Measurements from ENCODE around the gene CDK19.
"Not testable (repeated sequence)": the region's sequence is repeated elsewhere in the genome, so short reads cannot be mapped to it uniquely, and the experiment has no call there.

CDK19 gene

DNA sequence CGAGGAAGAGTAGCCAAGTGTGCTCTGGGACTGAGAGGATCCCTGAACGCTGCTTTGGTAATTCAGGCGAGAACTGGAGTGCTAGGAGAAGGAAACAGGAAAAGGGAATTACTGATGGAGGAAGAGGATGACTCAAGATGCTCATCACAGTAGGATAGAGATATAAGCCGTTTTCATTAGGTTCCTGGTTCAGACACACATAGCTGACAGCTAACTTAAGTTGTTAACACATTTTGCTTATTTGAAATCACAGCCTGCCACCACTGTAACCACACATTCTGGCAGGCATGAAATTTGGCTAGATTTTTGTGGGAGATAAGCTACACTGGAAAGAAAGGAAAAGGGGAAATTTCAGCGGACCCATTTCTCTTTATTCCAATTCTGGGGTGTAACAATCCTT, 200.7 kb downstream of the CDK19 start:
- TF ChIP-seq POLR2A (IDR thresholded peaks at IDR 0.05; ENCODE audit: low read length) (no peak), GATA1 (IDR thresholded peaks at IDR 0.05; ENCODE audit: low read depth, low read length) (no peak)
- DNase-seq = no peak

DNA sequence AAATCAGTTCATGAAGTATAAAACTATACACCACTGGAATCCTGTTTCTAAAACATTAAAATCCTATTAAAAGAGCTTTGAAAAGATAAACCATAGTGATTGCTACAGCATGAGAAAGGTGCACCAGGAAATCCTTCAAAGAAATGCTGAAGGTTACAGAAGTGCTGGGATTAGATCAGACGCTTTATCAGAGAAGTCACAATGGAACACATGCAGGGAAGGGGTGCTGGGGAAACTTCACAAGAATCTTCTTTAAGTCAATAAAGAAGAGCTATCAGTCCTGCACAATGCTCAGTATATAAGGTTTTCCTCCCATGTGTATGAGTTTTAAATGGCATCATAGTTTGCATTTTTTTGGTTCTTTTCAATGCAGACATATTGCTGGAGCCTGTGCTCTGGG, 201.2 kb downstream of the CDK19 start:
- TF ChIP-seq GATA1 (IDR thresholded peaks at IDR 0.05; ENCODE audit: low read depth, low read length) = no peak
- no peak for TF ChIP-seq POLR2A (IDR thresholded peaks at IDR 0.05; ENCODE audit: low read length)
- no peak for DNase-seq

DNA sequence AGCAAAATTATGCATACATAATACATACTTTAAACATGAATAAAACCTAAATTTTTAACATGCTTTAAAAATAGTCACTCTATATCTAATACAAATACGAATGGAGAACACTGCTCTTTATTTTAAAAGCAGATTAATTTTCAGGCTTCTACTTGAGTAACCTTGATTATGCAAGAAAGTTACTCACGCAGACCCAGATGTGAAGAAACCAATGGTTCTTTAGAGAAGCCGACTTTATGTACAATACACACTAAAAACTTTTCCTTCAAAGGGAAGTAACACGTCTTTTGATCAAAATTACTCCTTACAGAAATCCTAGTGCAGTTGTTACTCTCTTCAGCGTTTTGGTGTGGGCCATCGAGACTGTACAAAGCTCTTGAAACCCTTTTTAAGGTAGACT, 201.9 kb downstream of the CDK19 start:
- TF ChIP-seq GATA1 (IDR thresholded peaks at IDR 0.05; ENCODE audit: low read depth, low read length) = no peak
- TF ChIP-seq POLR2A (IDR thresholded peaks at IDR 0.05; ENCODE audit: low read length) = no peak
- no peak for DNase-seq

DNA sequence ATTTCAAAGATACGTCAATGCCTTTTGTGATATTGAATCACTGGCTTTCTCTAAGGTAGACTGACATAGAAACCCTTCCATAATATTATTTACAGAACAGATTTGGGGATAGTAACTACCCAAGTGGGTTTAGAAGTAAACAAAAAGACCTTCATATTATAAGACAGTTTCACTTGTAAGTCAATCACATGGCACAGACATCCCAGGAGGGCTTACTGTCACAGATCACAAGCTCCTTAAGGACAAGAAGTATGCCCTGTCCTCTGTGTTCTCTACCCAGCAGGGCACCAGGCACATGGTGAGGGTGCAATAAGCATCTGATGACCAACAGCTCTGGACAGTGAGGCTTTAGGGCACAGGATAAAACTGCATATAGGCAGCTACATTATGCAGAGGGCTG, 203.0 kb downstream of the CDK19 start:
- no peak for DNase-seq
- TF ChIP-seq POLR2A (IDR thresholded peaks at IDR 0.05; ENCODE audit: low read length) (no peak), GATA1 (IDR thresholded peaks at IDR 0.05; ENCODE audit: low read depth, low read length) (no peak)

DNA sequence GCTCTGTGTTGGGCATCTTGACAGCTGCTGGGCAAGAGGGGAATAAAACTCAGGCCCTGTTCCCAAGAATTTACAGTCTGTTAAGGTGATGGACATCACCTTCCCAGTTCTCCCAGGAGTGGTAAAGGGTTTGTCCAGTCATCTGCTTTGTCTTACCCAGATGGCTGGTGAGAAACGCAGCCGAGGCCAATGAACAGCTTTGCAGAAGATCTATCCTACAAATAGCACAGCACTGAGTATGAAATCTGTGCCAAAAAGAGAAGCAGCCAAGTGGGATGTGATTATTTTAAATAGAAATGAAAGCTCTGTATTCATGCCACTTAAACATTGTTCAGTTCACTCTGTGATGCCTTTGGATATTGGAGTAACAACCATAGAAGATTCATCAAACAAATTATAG, 206.2 kb downstream of the CDK19 start:
- DNase-seq = no peak
- TF ChIP-seq GATA1 (IDR thresholded peaks at IDR 0.05; ENCODE audit: low read depth, low read length) = no peak
- TF ChIP-seq POLR2A (IDR thresholded peaks at IDR 0.05; ENCODE audit: low read length) = no peak

DNA sequence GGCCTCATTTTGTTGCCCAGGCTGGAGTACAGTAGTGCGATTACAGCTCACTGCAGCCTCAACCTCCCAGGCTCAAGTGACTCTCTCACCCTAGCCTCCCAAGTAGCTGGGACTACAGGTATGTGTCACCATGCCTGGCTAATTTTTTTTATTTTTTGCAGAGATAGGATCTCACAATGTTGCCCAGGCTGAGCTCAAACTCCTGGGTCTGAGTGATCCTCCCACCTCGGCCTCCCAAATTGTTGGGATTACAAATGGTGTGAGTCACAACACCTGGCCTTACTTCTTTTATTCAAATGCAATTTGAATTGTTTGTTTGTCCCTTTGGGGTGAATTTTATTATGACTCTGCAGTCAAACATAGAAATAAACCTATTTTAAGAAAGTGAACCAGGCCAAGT, 207.1 kb downstream of the CDK19 start:
- TF ChIP-seq POLR2A (IDR thresholded peaks at IDR 0.05; ENCODE audit: low read length) (no peak), GATA1 (IDR thresholded peaks at IDR 0.05; ENCODE audit: low read depth, low read length) (no peak)
- DNase-seq = no peak

DNA sequence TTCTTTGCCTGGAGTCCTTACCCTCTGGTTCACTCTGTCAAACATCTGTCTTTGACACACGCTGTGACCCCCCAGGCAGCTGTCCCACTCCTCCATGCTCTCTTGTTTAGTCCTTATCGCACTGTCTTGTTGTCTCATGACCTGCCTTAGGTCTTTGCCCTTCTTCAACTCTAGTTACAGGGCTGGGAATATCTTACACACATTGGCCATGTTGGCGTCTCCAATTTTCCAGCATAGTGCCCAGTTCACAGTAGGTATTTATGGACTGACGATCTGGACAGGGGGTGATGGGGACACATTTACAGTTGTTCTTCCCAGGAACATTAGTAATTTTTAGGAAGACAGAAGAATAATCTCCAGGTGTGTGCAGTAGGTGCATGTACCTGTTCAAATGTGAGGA, 209.1 kb downstream of the CDK19 start:
- no peak for TF ChIP-seq POLR2A (IDR thresholded peaks at IDR 0.05; ENCODE audit: low read length)
- TF ChIP-seq GATA1 (IDR thresholded peaks at IDR 0.05; ENCODE audit: low read depth, low read length) = no peak

DNA sequence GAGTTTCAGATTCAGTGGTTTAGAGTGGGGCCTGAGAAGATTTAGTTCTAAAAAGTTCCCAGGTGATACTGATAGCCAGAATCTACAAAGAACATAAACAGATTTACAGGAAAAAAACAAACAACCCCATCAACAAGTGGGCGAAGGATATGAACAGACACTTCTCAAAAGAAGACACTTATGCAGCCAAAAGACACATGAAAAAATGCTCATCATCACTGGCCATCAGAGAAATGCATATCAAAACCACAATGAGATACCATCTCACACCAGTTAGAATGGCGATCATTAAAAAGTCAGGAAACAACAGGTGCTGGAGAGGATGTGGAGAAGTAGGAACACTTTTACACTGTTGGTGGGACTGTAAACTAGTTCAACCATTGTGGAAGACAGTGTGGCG, 214.6 kb downstream of the CDK19 start:
- DNase-seq = not testable (repeated sequence)

More for the DNA sequence above, 209.1 kb downstream of the CDK19 start:
- no peak for DNase-seq

DNA sequence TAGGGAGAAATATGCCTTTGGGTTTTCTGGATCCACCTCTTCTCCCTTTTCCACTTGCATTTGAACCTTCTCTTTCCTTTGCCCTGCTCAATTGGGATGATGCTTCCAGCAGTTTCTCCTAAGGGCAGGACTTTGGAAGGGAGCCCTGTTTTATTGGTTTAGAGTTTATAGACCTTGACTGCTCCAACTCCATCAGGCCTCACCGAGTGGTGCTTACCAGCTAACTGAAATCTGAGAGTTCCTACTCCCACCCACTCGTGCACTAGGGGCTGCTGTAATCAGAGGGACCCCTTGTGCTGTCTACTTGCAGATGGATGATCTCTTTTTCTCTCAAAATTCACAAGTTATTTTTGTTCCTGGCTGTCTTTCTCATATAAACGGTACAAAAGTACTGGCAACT, 217.5 kb downstream of the CDK19 start:
- TF ChIP-seq POLR2A (IDR thresholded peaks at IDR 0.05; ENCODE audit: low read length) (no peak), GATA1 (IDR thresholded peaks at IDR 0.05; ENCODE audit: low read depth, low read length) (no peak)
- no peak for DNase-seq

DNA sequence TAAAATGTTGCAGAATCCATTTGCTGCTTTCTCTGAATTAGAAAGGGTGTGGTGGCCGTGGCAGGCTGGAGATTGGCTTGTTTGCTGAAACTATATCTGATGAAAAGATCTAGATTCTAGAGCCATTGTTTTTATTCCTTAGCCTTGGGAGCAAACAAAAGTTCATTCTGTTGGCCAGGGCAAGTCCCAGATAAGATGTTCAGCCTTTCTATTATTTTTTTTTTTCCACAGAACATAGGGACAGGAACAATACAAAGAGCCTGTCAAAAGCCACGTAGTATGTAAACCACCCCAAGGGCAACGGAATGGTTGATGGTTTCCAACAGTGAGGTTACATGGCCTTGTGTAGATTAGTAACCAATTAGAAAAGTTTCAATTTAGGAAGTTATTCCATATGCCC, 218.9 kb downstream of the CDK19 start:
- no peak for DNase-seq
- no peak for TF ChIP-seq POLR2A (IDR thresholded peaks at IDR 0.05; ENCODE audit: low read length)
- TF ChIP-seq GATA1 (IDR thresholded peaks at IDR 0.05; ENCODE audit: low read depth, low read length) = no peak

DNA sequence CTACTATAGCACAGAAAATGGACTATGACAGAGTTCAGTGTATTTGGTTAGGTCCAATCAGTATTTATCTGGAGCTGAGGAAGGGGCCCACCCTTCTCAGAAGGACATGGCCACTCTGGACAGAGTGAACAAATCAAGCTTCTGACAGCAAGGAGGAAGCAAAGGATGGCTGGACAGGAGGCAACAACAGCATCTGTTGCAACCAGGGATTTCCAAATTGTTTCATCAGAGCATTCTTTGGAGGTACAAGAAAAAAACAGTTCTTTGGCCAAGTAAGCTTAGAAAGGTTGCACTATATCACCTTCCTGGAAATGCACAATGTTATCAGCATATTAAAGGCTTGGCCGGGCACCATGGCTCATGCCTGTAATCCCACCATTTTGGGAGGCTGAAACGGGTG, 220.2 kb downstream of the CDK19 start:
- TF ChIP-seq POLR2A (IDR thresholded peaks at IDR 0.05; ENCODE audit: low read length) = no peak
- no peak for TF ChIP-seq GATA1 (IDR thresholded peaks at IDR 0.05; ENCODE audit: low read depth, low read length)
- DNase-seq = no peak

DNA sequence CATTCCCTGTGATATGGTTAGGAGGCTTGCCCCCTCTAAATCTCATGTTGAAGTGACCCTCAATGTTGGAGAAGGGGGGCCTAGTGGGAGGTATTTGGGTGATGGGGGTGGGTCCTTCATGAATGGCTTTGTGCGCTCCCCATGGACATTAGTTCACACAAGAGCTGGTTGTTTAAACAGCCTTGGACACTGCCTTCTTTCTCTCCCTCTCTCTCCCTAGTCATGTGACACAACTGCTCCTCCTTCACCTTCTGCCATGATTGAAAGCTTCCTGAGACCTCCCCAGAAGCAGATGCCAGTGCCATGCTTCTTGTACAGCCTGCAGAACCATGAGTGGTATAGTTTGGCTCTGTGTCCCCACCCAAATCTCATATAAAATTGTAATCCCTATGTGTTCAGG, 221.6 kb downstream of the CDK19 start:
- no peak for DNase-seq
- TF ChIP-seq GATA1 (IDR thresholded peaks at IDR 0.05; ENCODE audit: low read depth, low read length) = no peak
- TF ChIP-seq POLR2A (IDR thresholded peaks at IDR 0.05; ENCODE audit: low read length) = no peak

DNA sequence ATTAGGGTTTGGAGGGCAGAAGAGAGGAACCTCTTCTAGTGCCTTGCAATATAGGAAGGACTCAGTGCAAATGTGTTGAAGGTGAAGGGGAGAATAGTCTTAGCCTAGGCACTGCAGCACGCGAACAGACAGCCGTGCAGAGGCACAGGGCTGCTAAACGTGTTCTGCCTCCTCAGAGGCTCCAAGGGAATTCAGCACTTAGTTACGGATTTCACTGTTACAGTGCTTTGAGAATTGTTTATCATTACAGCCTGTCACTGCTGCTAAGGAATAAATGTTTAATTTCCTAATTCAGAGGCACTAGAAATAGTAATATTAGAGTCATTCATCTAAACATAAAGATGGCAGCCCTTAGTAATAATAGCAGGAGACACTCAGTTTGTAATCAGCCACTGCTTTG, 222.5 kb downstream of the CDK19 start:
- DNase-seq = no peak
- TF ChIP-seq GATA1 (IDR thresholded peaks at IDR 0.05; ENCODE audit: low read depth, low read length) = no peak

DNA sequence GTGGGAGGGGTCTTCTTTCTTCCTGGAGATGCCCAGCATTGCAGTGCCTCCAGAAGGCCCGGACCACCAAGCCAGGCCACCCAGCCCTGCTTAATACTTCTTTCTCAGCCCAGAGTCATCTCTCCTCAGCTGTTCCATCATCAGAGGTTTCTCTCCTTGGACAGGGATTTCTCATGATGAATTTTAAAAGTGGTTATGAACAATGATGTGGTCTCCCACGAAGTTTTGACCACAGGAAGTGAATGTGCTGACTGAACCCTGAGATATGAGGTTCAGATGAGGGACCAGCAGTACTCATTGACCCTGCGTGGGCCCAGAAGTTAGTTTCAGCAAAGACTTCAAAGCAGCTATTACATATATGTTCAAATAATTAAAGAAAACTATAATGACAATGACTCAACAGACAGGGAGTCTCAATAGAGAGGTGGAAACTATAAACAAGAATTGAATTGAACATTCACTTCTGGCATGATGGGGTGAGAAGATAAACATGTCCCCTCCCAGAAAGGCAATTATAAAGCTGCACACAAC, 224.4 kb downstream of the CDK19 start:
- no peak for DNase-seq
- TF ChIP-seq GATA1 (IDR thresholded peaks at IDR 0.05; ENCODE audit: low read depth, low read length) = no peak
- TF ChIP-seq POLR2A (IDR thresholded peaks at IDR 0.05; ENCODE audit: low read length) = no peak

DNA sequence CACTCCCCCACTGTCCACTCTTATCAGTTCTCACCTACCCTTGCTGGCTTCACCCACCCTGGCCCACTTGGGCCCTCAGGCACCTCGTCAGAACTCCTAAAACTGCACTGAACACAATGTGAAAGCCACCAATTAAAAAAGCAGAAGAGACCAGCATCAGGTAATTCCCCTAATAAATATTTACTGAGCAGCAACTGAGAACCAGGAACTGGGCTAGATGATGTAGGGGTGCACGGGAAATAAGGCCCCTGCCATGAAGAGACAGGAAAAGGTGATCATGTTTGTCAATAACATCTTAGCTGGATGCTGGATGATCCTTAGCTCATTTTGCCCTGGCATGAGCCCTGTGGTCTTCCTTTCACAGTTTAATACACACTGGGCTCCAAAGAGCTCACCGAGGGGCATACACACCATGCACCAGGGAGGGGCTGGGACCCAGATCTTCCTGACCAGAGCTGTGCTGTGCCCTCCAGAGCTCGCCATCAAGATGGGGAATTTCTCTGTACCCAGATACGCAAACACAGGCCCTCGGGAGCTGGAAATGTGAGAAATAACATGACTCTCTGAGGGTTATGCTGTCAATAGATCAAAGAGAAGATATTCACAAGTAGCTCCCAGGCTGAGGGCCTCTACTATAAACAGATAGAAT, 225.3 kb downstream of the CDK19 start:
- TF ChIP-seq POLR2A (IDR thresholded peaks at IDR 0.05; ENCODE audit: low read length) (no peak), GATA1 (IDR thresholded peaks at IDR 0.05; ENCODE audit: low read depth, low read length) (no peak)
- DNase-seq = no peak

DNA sequence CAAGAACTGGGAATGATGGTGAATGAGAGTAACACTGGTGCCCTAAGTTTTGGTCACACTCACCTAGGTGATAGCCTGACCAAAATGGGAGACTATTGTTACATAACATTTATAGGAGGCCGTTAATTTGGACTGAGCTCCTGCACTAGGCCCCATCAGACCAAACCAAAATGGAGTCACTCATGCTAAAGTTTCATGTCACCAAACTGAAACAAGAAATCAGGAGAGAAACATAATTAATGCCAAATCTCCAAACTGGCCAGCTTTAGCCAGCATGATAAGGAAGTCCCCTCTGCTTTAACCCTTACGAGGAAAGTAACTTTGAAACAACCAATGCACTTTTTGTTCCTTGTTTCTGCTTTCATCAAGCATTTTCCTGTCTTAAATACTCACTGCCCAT, 227.9 kb downstream of the CDK19 start:
- no peak for TF ChIP-seq GATA1 (IDR thresholded peaks at IDR 0.05; ENCODE audit: low read depth, low read length)
- no peak for TF ChIP-seq POLR2A (IDR thresholded peaks at IDR 0.05; ENCODE audit: low read length)
- no peak for DNase-seq

Data from erythroblast (primary cell).